HEK293T (cell line): ENCODE results near the gene KREMEN1.

ENCODE experiments used
- CTCF ChIA-PET: fragments of 350-600 bp; formaldehyde crosslinking; extraction: SDS; loops from one replicate; lab custom pipeline; 2021; ENCODE audit warnings: antibody characterized with exemption, inconsistent platforms; lab: Yijun Ruan, JAX
- POLR2A ChIA-PET: fragments of 350-600 bp; formaldehyde crosslinking; extraction: SDS; loops from one replicate; lab custom pipeline; 2020; ENCODE audit warnings: antibody characterized with exemption, inconsistent platforms; lab: Yijun Ruan, JAX
- DNase-seq: peaks from one replicate; pipeline ENCODE4 v3.0.0; 2012; ENCODE audit warnings: mixed read lengths; ENCODE audit errors: extremely low spot score
- ARNT ChIP-seq: fragments of 450-650 bp; IDR thresholded peaks from 2 replicates; pipeline ENCODE4 v1.6.1; 2017; ENCODE audit warnings: mild to moderate bottlenecking
- BHLHE40 ChIP-seq: fragments of 450-650 bp; IDR thresholded peaks from 2 replicates; pipeline ENCODE4 v1.6.1; 2016; ENCODE audit warnings: mild to moderate bottlenecking, moderate library complexity, borderline replicate concordance
- CTBP1 ChIP-seq: fragments of 450-650 bp; IDR thresholded peaks from 2 replicates; pipeline ENCODE4 v1.6.1; 2016; ENCODE audit warnings: borderline replicate concordance
- ELF4 ChIP-seq: fragments of 450-650 bp; IDR thresholded peaks from 2 replicates; pipeline ENCODE4 v1.6.1; 2017; ENCODE audit warnings: antibody characterized with exemption
- FOXA1 ChIP-seq: fragments of 450-650 bp; IDR thresholded peaks from 2 replicates; pipeline ENCODE4 v1.6.1; 2016; ENCODE audit warnings: mild to moderate bottlenecking
- FOXK2 ChIP-seq: fragments of 450-650 bp; IDR thresholded peaks from 2 replicates; pipeline ENCODE4 v1.6.1; 2016; ENCODE audit warnings: mild to moderate bottlenecking
- FOXM1 ChIP-seq: fragments of 450-650 bp; IDR thresholded peaks from 2 replicates; pipeline ENCODE4 v1.6.1; 2017; ENCODE audit warnings: mild to moderate bottlenecking, borderline replicate concordance
- HDGF ChIP-seq: fragments of 450-650 bp; IDR thresholded peaks from 2 replicates; pipeline ENCODE4 v1.6.1; 2017; ENCODE audit warnings: antibody characterized with exemption, borderline replicate concordance
- L3MBTL2 ChIP-seq: fragments of 450-650 bp; conservative IDR thresholded peaks from 2 replicates; pipeline ENCODE4 v1.6.1; 2016; ENCODE audit warnings: mild to moderate bottlenecking
- LEF1 ChIP-seq: fragments of 450-650 bp; IDR thresholded peaks from 2 replicates; pipeline ENCODE4 v1.6.1; 2017; ENCODE audit warnings: mild to moderate bottlenecking, borderline replicate concordance
- NFRKB ChIP-seq: fragments of 450-650 bp; IDR thresholded peaks from 2 replicates; pipeline ENCODE4 v1.6.1; 2016; ENCODE audit warnings: mild to moderate bottlenecking, moderate library complexity
- PKNOX1 ChIP-seq: fragments of 450-650 bp; IDR thresholded peaks from 2 replicates; pipeline ENCODE4 v1.6.1; 2016
- SUZ12 ChIP-seq: fragments of 450-650 bp; IDR thresholded peaks from 2 replicates; pipeline ENCODE4 v1.6.1; 2016; ENCODE audit warnings: mild to moderate bottlenecking
- TARDBP ChIP-seq: fragments of 450-650 bp; IDR thresholded peaks from 2 replicates; pipeline ENCODE4 v1.6.1; 2016
- ZNF384 ChIP-seq: fragments of 450-650 bp; IDR thresholded peaks from 2 replicates; pipeline ENCODE4 v1.6.1; 2016

The KREMEN1 gene

GRCh38 chr22:29138556-29139305 is 65.9 kb downstream of the KREMEN1 start:
- ChIA-PET POLR2A (no interaction called here), CTCF (interaction anchor here (0.7 kb wide), 1 partner anchor 16 kb away, joined by 3 read pairs; no protein-coding TSS in a partner anchor)
- no peak for DNase-seq
- TF ChIP-seq PKNOX1 (no peak), FOXM1 (no peak), LEF1 (no peak)

GRCh38 chr22:29139965-29140782 is 67.3 kb downstream of the KREMEN1 start:
- DNase-seq = no peak
- TF ChIP-seq BHLHE40 = no peak
- TF ChIP-seq PKNOX1 = no peak
- TF ChIP-seq HDGF = no peak
- no peak for TF ChIP-seq FOXM1
- no peak for TF ChIP-seq L3MBTL2
- TF ChIP-seq FOXA1 = no peak
- no peak for TF ChIP-seq LEF1
- no peak for TF ChIP-seq ZNF384
- no peak for TF ChIP-seq CTBP1
- TF ChIP-seq TARDBP = no peak
- TF ChIP-seq FOXK2 = no peak
- TF ChIP-seq ELF4 = no peak
- TF ChIP-seq SUZ12 = no peak
- TF ChIP-seq NFRKB = no peak
- POLR2A ChIA-PET = no interaction called here
- CTCF ChIA-PET = interaction anchor here (0.9 kb wide), 1 partner anchor 10 kb away, joined by 3 read pairs; no protein-coding TSS in a partner anchor

- DNase-seq = no peak
- TF ChIP-seq PKNOX1 = no peak
- TF ChIP-seq LEF1 = no peak
- TF ChIP-seq HDGF = no peak
- TF ChIP-seq SUZ12 = no peak
- no peak for TF ChIP-seq FOXA1
- TF ChIP-seq ARNT = no peak
- no peak for TF ChIP-seq TARDBP
- TF ChIP-seq ELF4 = no peak
- no peak for TF ChIP-seq BHLHE40
- no peak for TF ChIP-seq ZNF384
- ChIA-PET CTCF (interaction anchor here (0.9 kb wide), 1 partner anchor 9 kb away, joined by 3 read pairs; no protein-coding TSS in a partner anchor), POLR2A (interaction anchor here (1.3 kb wide), 1 partner anchor 13 kb away, joined by 3 read pairs; no protein-coding TSS in a partner anchor)
These were observed 68.3 kb downstream of the KREMEN1 start for GRCh38 chr22:29141078-29141688.

- CTCF ChIA-PET = no interaction called here
- POLR2A ChIA-PET = interaction anchor here (1.3 kb wide), 1 partner anchor 12 kb away, joined by 3 read pairs; no protein-coding TSS in a partner anchor
- no peak for TF ChIP-seq TARDBP
- TF ChIP-seq HDGF = no peak
- TF ChIP-seq BHLHE40 = no peak
- TF ChIP-seq PKNOX1 = no peak
- no peak for DNase-seq
These were observed 69.3 kb downstream of the KREMEN1 start for GRCh38 chr22:29142116-29142515.

GRCh38 chr22:29143941-29144785 is 71.3 kb downstream of the KREMEN1 start:
- ChIA-PET CTCF (interaction anchor here (1.2 kb wide), 1 partner anchor 10 kb away, joined by 4 read pairs; no protein-coding TSS in a partner anchor), POLR2A (interaction anchor here (1.1 kb wide), 1 partner anchor 10 kb away, joined by 3 read pairs; no protein-coding TSS in a partner anchor)
- no peak for DNase-seq
- TF ChIP-seq CTBP1 (no peak), ZNF384 (no peak), FOXA1 (no peak), HDGF (no peak)
